ENCODE measurements around the gene CPT1A. TPM values are rescaled to one million over a fixed set of nuclear protein-coding genes. Genes with fewer than 3 reads are reported as not detected.

CPT1A gene
- total RNA-seq, 1 experiment from 2014 or later, result 36.3 TPM

DNA sequence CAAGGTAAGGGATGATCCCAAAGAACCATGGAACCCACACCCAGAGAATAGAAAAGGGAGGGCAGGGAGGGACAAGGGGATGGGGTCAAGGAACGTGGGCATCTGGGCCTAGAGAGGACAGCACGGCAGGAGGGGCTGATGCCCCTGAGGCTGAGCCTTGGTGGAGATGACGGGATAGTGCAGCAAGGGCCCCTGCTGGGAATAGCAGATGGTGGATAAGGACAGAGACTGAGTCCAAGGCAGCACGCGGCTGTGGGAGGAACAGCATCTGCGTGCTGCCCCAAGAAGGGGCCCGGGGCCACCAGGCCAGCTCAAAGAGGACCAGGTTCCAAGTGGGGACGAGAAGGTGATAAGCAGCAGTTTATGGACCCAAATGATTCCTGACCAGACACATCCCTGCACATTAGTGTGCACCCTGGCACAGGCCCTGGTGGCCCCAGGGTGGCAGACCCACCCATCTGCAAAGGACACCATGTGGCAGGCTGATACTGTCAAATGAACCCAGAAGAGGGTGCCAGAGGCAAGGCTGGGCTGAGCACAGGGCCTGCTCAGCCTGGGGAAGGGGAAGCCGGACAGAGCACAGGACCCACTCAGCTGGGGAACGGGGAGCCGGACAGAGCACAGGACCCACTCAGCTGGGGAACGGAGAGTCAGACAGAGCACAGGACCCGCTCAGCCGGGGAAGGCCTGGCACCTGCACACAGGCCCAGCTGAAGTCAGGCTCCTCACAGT lies 77.6 kb downstream of the CPT1A start:
- TF ChIP-seq EZH2 (IDR thresholded peaks at IDR 0.05; ENCODE audit: low read depth), result no peak
- TF ChIP-seq, protein P1, sequence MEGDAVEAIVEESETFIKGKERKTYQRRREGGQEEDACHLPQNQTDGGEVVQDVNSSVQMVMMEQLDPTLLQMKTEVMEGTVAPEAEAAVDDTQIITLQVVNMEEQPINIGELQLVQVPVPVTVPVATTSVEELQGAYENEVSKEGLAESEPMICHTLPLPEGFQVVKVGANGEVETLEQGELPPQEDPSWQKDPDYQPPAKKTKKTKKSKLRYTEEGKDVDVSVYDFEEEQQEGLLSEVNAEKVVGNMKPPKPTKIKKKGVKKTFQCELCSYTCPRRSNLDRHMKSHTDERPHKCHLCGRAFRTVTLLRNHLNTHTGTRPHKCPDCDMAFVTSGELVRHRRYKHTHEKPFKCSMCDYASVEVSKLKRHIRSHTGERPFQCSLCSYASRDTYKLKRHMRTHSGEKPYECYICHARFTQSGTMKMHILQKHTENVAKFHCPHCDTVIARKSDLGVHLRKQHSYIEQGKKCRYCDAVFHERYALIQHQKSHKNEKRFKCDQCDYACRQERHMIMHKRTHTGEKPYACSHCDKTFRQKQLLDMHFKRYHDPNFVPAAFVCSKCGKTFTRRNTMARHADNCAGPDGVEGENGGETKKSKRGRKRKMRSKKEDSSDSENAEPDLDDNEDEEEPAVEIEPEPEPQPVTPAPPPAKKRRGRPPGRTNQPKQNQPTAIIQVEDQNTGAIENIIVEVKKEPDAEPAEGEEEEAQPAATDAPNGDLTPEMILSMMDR (conservative IDR thresholded peaks at IDR 0.05), result 0 out of 2 replicates have a peak, but pooled peaks have one; percentile 38
- H3K27ac ChIP-seq, result peak overlapping the region; percentile 88
- no peak overlapping the region for H3K4me3 ChIP-seq
- H3K36me3 ChIP-seq (ENCODE audit: low read depth), result no peaks in the 10 kb centered on the region; the same call in none of the 2 replicates
- H3F3A ChIP-seq (ENCODE audit: insufficient read depth, low read depth), result peaks cover 28% of the 10 kb centered on the region
- no TSS peak for BruUV-seq (replicated peaks)
- intact Hi-C loops (cut with micrococcal nuclease; ENCODE audit: unreplicated experiment), result loop anchor here (1.0 to 5.0 kb wide), 4 partner anchors 12 to 323 kb away; partner anchors contain the start of gene TESMIN
- no peaks in the 10 kb centered on the region for H3K9me3 ChIP-seq (ENCODE audit: insufficient read depth, low read depth)
- H3K27me3 ChIP-seq (ENCODE audit: insufficient read depth, low read depth), result no peaks in the 10 kb centered on the region
- H4K20me1 ChIP-seq (ENCODE audit: insufficient read depth), result no peaks in the 10 kb centered on the region
- H3K79me2 ChIP-seq (ENCODE audit: low read depth), result no peaks in the 10 kb centered on the region
- ChIA-PET POLR2A (ENCODE audit: unreplicated experiment) (interaction anchor here (0.6 kb wide), 1 partner anchor 44 kb away, joined by 4 read pairs; no protein-coding TSS in a partner anchor), CTCF (no interaction called here)
- no peaks in the 10 kb centered on the region for H3K9me2 ChIP-seq (ENCODE audit: insufficient read depth)
- H3K4me2 ChIP-seq, result peak overlapping the region; percentile 54
- DNase-seq, result no peak
- H3K4me1 ChIP-seq (replicated peaks; ENCODE audit: insufficient read depth), result peaks cover 23% of the 10 kb centered on the region
- H2AFZ ChIP-seq, result no peak overlapping the region

DNA sequence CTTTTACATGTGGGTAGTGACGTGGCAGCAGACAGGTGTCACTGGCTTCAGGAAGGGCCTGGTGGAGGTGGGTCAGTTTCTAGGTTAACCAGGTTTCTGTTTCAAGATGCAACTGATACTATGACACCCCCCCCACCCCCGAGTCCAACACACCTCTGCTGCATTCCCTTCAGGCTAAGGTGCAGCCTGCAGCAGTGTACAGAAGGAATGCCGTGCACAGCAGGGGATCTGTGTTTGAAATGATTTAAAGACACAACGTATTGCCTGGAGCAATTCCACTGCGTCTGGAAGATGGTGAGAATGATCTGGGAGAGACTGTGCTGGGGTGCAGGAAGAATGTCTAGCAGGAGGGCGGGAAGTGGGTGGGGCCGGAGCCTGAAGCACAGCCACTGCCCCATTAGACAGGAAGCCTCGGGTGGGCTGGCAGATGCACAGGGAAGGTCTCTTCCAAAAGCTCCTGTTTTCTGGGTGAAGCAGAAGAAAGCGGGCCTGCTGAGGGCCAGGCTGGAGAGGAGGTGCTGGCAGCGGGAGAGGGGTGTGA lies 78.5 kb downstream of the CPT1A start:
- ChIA-PET POLR2A (ENCODE audit: unreplicated experiment) (no interaction called here), CTCF (no interaction called here)
- BruUV-seq (replicated peaks), result no TSS peak
- H2AFZ ChIP-seq, result no peak overlapping the region
- no peaks in the 10 kb centered on the region for H3K9me3 ChIP-seq (ENCODE audit: insufficient read depth, low read depth)
- no peak for TF ChIP-seq EZH2 (IDR thresholded peaks at IDR 0.05; ENCODE audit: low read depth)
- TF ChIP-seq, protein P1 (conservative IDR thresholded peaks at IDR 0.05), result no peak
- H3K27ac ChIP-seq, result peak overlapping the region; percentile 88
- DNase-seq, result peak; percentile 95 to 100
- no peak overlapping the region; the same call in 1 of the 2 replicates for H3K4me3 ChIP-seq
- no peaks in the 10 kb centered on the region for H4K20me1 ChIP-seq (ENCODE audit: insufficient read depth)
- no peaks in the 10 kb centered on the region for H3K27me3 ChIP-seq (ENCODE audit: insufficient read depth, low read depth)
- peak overlapping the region; percentile 62 for H3K4me2 ChIP-seq
- no peaks in the 10 kb centered on the region for H3K79me2 ChIP-seq (ENCODE audit: low read depth)
- intact Hi-C loops (cut with micrococcal nuclease; ENCODE audit: unreplicated experiment), result loop anchor here (1.0 to 5.0 kb wide), 4 partner anchors 12 to 324 kb away; partner anchors contain the start of gene TESMIN
- peaks cover 28% of the 10 kb centered on the region for H3F3A ChIP-seq (ENCODE audit: insufficient read depth, low read depth)
- H3K9me2 ChIP-seq (ENCODE audit: insufficient read depth), result no peaks in the 10 kb centered on the region
- no peaks in the 10 kb centered on the region; the same call in none of the 2 replicates for H3K36me3 ChIP-seq (ENCODE audit: low read depth)
- peaks cover 23% of the 10 kb centered on the region for H3K4me1 ChIP-seq (replicated peaks; ENCODE audit: insufficient read depth)

DNA sequence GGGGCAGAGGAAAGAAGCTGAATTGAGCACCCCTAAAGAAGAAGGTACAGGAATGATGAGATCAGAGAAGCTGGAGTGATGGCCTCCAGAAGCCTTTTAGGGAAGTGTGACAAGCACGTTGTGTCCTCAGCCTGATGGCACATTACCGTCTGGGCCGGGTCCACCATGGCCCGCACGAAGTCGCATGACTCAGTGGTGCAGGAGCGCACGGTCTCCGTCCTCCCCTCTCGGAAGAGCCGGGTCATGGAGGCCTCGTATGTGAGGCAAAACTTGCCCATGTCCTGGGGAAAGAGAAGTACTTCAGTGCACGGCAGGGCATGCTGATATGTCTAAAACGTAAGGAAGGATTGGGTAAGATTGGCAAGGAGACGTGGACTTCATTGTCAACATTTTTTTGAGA lies 79.2 kb downstream of the CPT1A start:
- Histone ChIP-seq H3K27me3 (ENCODE audit: insufficient read depth, low read depth) (no peaks in the 10 kb centered on the region), H3K9me3 (ENCODE audit: insufficient read depth, low read depth) (no peaks in the 10 kb centered on the region), H3K9me2 (ENCODE audit: insufficient read depth) (no peaks in the 10 kb centered on the region), H3K27ac (peak overlapping the region; percentile 88), H3K79me2 (ENCODE audit: low read depth) (no peaks in the 10 kb centered on the region), H3F3A (ENCODE audit: insufficient read depth, low read depth) (peaks cover 28% of the 10 kb centered on the region), H3K4me3 (peak overlapping the region; percentile 3; the same call in 1 of the 2 replicates), H3K36me3 (ENCODE audit: low read depth) (no peaks in the 10 kb centered on the region; the same call in none of the 2 replicates), H4K20me1 (ENCODE audit: insufficient read depth) (no peaks in the 10 kb centered on the region), H2AFZ (no peak overlapping the region), H3K4me2 (peak overlapping the region; percentile 62), H3K4me1 (replicated peaks; ENCODE audit: insufficient read depth) (peaks cover 23% of the 10 kb centered on the region)
- intact Hi-C loops (cut with micrococcal nuclease; ENCODE audit: unreplicated experiment), result loop anchor here (5.0 kb wide), 1 partner anchor 325 kb away; no protein-coding TSS in a partner anchor
- TF ChIP-seq, protein P1 (conservative IDR thresholded peaks at IDR 0.05), result no peak
- TF ChIP-seq EZH2 (IDR thresholded peaks at IDR 0.05; ENCODE audit: low read depth), result no peak
- DNase-seq, result no peak
- ChIA-PET POLR2A (ENCODE audit: unreplicated experiment) (interaction anchor here (0.7 kb wide), 1 partner anchor 163 kb away, joined by 3 read pairs; no protein-coding TSS in a partner anchor), CTCF (no interaction called here)
- TSS peak; percentile 91 for BruUV-seq (replicated peaks)

Data from PC-9 (cell line).